MG63 (cell line): Measurements from ENCODE around the gene KCTD19. TPM values are rescaled to one million over a fixed set of nuclear protein-coding genes. Genes with fewer than 3 reads are reported as not detected.
A peak's percentile ranks its signal among the peaks of the same experiment; 100 is the strongest.

Experiments used
- DNase-seq: peaks from one replicate; pipeline ENCODE4 v3.0.0-alpha.2; 2020
- H3K27me3 ChIP-seq: fragments of 250-450 bp; sonication (Bioruptor Pico); 2 replicates; pipeline ENCODE4 v1.5.1; 2020; ENCODE audit warnings: mild to moderate bottlenecking, moderate library complexity
- H3K36me3 ChIP-seq: fragments of 250-450 bp; sonication (Bioruptor Pico); 2 replicates; pipeline ENCODE4 v1.5.1; 2020; ENCODE audit warnings: mild to moderate bottlenecking, moderate library complexity
- H3K4me3 ChIP-seq: fragments of 250-450 bp; sonication (Bioruptor Pico); 2 replicates; pipeline ENCODE4 v1.5.1; 2020; ENCODE audit warnings: mild to moderate bottlenecking, moderate library complexity
- H3K9me3 ChIP-seq: fragments of 250-450 bp; sonication (Bioruptor Pico); 2 replicates; pipeline ENCODE4 v1.5.1; 2020; ENCODE audit warnings: mild to moderate bottlenecking, moderate library complexity
- total RNA-seq: library from RNA; depleted of rRNA; stranded (reverse); fragments of >200 nt; shearing (Covaris generic); gene quantifications from 2 replicates; pipeline ENCODE4 v1.2.3, GENCODE V29; 2014; ENCODE audit warnings: low replicate concordance

The KCTD19 gene
- total RNA-seq, 1 experiment from 2014 or later = not detected

DNA sequence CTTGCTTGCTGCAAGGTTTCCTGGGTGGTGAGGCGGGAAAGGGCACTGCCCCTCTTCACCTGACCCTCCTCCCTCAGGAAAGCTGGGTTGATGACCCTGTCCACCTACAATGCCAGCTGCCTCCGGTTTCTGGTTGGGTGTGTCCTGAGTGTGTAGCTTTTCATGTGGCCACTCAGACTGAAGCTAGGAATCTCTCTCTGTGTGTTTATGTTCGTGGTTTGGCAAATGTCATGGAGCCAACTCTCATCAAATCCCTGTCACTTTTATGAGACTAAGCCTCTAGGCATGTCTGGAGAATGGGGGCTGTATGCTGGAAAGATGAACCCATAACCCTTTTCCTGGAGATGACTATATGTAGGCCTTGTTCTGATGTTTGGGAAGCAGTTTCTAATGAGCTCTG, 30.1 kb downstream of the KCTD19 start:
- H3K9me3 ChIP-seq = no peaks in the 10 kb centered on the region
- H3K27me3 ChIP-seq = no peaks in the 10 kb centered on the region
- no peak overlapping the region for H3K4me3 ChIP-seq
- DNase-seq = peak; percentile 22
- H3K36me3 ChIP-seq = no peaks in the 10 kb centered on the region

DNA sequence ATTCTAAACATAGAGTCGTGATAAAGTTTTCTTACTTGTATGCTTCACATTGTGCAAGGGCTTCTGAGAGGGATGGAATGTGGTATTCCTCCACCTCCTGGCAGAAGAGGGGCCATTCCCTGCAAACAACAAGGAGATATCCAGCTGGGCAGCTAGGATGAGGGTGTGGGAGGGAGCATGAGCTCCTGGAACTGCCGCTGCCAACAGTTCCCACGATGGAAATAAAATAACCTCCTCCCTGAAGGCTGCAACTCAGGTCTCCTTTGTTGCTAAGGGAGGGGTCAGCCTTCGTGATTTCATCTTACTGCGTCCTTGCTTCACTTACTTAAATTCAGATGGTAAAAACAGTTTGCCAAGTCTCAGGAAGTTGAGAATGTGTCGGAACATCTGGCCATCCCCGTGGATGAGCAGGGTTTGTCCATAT, 31.6 kb downstream of the KCTD19 start:
- Histone ChIP-seq H3K36me3 (no peaks in the 10 kb centered on the region), H3K4me3 (no peak overlapping the region), H3K9me3 (no peaks in the 10 kb centered on the region), H3K27me3 (no peaks in the 10 kb centered on the region)
- no peak for DNase-seq

DNA sequence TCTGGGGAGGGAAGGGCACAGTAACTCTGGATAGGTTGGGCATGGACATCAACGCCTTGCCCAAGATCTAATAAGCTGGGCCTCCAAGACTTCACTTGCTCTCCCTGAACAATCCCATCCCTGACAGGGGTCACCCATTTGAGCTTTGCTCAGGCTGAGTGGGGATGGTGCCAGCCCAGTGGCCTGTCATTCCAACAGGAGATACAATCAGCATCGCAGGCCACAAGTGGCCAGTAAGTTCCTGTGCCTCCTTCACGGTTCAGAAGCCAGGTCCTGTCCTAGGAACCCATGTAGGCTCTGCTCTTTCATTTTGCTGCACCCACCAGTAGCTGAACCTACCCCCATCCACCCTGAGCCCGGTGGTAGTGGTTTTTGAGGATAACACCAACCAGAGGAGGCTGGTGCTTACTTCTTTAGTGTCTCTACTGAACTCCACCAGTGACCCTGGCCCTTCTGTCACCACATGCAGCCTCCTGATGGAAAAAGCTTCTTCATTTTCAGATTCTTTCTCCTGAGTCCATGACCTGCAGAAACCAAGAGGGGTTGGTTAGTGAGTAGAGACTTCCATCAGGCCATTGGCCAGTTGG, 32.3 kb downstream of the KCTD19 start:
- no peak for DNase-seq
- H3K4me3 ChIP-seq = no peak overlapping the region
- no peaks in the 10 kb centered on the region for H3K36me3 ChIP-seq
- H3K9me3 ChIP-seq = no peaks in the 10 kb centered on the region
- H3K27me3 ChIP-seq = no peaks in the 10 kb centered on the region

DNA sequence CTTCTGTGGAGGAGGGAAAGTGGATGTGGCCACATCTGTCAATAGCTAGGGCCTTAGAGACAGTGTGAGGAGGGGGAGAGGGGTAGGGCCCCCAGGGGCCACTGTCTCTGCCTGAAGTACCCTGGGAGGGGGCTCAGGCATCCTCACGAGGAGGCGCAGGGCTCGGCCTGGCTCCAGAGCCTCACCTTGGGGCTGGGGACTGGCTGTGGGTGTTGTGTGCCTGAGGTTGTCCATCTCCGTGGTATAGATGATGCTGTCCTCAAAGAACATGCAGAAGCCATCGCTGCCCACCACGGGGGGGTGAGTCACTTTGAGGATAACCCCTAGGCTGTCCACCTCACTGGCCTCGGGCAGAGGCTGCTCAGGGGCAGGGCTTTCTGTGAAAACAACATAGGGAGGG, 35.1 kb downstream of the KCTD19 start:
- Histone ChIP-seq H3K4me3 (no peak overlapping the region), H3K36me3 (peaks cover 7% of the 10 kb centered on the region), H3K27me3 (no peaks in the 10 kb centered on the region), H3K9me3 (no peaks in the 10 kb centered on the region)
- no peak for DNase-seq

DNA sequence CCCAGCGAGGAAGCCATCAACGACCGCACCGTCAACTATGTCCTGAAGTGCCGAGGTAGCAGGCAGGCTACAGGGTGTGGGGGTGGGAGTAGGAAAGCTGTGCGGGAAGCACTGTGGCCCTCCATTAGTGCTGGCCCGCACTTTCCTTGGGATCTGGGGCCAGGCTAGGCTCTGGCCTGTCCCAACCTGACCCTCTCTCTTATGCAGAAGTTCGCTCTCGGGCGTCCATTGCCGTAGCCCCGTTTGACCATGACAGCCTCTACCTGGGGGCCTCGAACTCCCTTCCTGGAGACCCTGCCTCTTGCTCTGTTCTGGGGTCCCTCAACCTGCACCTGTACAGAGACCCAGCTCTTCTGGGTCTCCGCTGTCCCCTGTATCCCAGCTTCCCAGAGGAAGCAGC, 38.6 kb downstream of the KCTD19 start:
- H3K4me3 ChIP-seq = no peak overlapping the region
- H3K27me3 ChIP-seq = no peaks in the 10 kb centered on the region
- H3K9me3 ChIP-seq = no peaks in the 10 kb centered on the region
- H3K36me3 ChIP-seq = peaks cover 18% of the 10 kb centered on the region
- DNase-seq = no peak

DNA sequence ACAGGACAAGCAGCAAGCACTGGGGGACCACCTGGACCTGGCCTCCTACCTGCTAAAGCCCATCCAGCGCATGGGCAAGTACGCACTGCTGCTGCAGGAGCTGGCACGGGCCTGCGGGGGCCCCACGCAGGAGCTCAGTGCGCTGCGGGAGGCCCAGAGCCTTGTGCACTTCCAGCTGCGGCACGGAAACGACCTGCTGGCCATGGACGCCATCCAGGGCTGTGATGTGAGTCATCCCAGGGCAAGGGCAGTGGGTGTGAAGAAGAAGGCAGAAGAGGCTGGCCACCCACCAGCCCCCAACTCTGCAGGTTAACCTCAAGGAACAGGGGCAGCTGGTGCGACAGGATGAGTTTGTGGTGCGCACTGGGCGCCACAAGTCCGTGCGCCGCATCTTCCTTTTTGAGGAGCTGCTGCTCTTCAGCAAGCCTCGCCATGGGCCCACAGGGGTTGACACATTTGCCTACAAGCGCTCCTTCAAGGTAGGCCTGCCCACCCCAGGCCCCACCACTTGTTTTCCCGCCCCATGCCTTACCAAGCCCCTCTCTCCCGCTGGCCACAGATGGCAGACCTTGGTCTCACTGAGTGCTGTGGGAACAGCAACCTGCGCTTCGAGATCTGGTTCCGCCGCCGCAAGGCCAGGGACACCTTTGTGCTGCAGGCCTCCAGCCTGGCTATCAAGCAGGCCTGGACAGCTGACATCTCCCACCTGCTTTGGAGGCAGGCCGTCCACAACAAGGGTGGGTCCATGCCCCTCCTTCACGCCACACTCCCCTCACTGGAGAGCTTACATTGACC, 39.9 kb downstream of the KCTD19 start:
- DNase-seq = peak; percentile 48
- Histone ChIP-seq H3K9me3 (no peaks in the 10 kb centered on the region), H3K36me3 (peaks cover 30% of the 10 kb centered on the region), H3K4me3 (no peak overlapping the region), H3K27me3 (no peaks in the 10 kb centered on the region)

DNA sequence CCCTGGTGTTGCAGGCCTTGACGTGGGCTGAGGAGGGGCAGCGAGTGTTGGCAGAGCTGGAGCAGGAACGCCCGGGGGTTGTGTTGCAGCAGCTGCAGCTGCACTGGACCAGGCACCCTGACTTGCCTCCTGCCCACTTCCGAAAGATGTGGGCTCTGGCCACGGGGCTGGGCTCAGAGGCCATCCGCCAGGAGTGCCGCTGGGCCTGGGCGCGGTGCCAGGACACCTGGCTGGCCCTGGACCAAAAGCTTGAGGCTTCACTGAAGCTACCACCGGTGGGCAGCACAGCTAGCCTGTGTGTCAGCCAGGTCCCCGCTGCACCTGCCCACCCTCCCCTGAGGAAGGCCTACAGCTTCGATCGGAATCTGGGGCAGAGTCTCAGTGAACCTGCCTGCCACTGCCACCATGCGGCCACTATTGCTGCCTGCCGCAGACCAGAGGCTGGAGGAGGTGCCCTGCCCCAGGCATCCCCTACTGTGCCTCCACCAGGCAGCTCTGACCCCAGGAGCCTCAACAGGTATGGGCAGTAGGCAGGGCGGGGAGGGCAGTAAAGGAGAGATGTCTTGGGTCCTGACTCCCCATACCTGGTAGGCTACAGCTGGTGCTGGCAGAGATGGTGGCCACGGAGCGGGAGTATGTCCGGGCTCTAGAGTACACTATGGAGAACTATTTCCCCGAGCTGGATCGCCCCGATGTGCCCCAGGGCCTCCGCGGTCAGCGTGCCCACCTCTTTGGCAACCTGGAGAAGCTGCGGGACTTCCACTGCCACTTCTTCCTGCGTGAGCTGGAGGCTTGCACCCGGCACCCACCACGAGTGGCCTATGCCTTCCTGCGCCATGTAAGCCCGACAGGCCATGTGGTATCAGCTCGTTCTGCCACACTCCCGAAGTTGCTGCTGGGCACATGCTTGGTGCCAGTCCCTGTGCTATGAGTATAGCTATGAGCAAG, 41.6 kb downstream of the KCTD19 start:
- H3K9me3 ChIP-seq = no peaks in the 10 kb centered on the region
- H3K36me3 ChIP-seq = peaks cover 45% of the 10 kb centered on the region
- H3K4me3 ChIP-seq = no peak overlapping the region
- H3K27me3 ChIP-seq = no peaks in the 10 kb centered on the region
- DNase-seq = no peak

DNA sequence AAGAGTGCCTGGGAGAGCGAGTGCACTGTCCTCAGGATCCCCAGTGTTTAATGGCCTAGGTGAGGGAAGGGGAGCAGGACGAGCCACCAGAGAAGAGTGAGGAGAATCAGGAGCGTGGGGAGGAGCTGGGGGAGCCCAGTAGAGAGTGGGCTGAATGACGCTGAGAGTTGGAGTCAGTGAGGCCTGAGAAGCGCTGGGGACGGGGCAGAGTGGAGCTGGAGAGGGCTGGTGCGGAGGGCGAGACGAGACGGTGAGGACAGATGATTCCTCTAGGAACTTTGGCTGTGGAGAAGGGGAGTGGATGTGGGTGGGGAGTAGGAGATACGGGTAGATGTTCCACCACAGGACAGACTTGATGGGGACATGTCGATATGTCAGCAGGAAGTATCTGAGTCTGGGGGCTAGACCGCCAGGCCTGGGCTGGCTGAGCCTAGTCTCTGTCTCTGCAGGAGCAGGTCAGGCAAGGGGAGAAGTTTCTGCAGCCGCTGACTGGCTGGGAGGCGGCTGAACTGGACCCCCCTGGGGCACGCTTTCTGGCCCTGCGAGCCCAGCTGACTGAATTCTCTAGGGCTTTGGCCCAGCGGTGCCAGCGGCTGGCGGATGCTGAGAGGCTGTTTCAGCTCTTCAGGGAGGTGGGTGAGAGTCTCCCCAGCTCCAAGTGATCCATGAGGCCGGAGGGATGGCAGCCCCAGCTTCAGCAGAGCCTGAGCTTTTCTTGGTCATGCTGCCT, 42.5 kb downstream of the KCTD19 start:
- H3K4me3 ChIP-seq = no peak overlapping the region
- H3K9me3 ChIP-seq = no peaks in the 10 kb centered on the region
- DNase-seq = no peak
- no peaks in the 10 kb centered on the region for H3K27me3 ChIP-seq
- peaks cover 48% of the 10 kb centered on the region for H3K36me3 ChIP-seq

DNA sequence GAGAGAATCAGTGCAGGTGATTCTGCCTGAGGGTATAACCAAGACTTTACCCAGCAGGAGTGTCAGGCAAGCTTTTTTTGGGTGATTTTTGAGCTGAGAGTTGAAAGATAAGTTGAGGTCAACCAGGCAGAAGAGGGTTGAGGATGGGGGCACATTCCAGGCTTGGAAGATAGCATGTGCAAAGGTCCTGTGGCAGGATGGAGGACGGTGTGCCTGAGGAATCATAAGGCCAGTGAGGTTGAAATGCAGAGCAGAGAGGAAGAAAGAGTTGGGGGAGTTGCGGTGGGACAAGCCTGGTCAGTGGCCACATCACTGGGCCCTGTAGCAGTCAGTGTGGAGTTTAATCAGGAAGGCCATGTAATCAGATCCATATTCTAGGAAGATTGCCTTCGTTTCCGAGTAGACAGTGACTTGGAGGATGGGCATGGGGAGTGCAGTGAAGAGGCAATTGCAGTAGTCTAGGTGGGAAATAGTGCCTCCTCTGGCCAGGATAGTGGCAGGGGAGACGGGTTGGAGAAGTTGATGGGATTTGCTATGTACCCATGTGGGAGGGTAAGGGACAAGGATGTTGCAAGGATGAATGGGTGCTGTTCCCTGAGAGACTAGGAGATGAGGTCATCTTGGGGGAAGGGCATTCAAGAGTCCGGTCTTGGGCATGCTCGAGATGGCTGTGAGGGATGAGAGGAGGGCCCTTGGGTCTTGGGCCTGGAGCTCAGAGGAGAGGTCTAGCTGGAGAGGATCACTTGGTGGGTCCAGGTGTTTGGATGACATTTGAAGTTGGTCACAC, 43.3 kb downstream of the KCTD19 start:
- no peak for DNase-seq
- H3K9me3 ChIP-seq = no peaks in the 10 kb centered on the region
- no peaks in the 10 kb centered on the region for H3K27me3 ChIP-seq
- peaks cover 48% of the 10 kb centered on the region for H3K36me3 ChIP-seq
- H3K4me3 ChIP-seq = no peak overlapping the region

DNA sequence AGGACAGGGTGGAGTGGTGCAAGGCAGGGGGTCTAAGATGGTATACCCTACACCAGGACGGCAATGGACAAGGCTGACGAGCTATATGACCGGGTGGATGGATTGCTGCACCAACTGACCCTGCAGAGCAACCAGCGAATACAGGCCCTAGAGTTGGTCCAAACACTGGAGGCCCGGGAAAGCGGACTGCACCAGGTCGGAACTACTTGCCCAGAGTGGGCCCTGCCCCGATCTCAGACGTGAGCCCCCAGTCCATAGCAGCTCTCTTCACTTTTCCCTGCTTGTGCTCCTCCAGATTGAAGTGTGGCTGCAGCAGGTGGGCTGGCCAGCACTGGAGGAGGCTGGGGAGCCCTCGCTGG, 44.1 kb downstream of the KCTD19 start:
- Histone ChIP-seq H3K9me3 (no peaks in the 10 kb centered on the region), H3K27me3 (no peaks in the 10 kb centered on the region), H3K4me3 (no peak overlapping the region), H3K36me3 (peaks cover 45% of the 10 kb centered on the region)
- DNase-seq = no peak

DNA sequence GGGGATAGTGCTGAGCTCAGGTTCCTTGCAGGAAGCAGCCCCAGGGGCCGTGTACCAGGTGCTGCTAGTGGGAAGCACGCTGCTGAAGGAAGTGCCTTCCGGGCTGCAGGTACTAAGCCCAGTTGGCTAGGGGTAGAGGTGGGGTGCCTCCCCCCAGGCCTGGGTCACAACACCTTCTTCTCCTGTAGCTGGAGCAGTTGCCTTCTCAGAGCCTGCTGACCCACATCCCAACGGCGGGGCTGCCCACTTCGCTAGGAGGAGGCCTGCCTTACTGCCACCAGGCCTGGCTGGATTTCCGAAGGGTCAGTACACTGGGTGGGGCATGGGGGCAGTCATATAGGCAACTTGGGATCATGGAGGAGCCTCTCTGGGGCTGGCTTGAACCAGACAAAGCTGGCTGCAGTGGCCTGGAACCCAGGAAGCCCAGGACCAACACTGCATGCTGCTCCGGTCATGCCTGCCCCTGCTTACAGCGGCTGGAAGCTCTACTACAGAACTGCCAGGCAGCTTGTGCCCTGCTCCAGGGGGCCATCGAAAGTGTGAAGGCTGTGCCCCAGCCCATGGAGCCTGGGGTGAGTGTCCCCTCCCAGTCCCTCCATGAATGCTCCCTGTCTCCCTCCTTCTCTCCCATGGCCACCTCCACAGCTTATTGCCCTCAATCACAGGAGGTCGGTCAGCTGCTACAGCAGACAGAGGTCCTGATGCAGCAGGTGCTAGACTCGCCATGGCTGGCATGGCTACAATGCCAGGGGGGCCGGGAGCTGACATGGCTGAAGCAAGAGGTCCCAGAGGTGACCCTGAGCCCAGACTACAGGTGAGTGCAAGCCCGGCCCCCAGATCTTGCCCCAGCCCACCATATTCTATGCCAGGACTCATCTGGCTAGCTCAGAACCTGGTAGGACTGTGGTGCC, 44.8 kb downstream of the KCTD19 start:
- Histone ChIP-seq H3K9me3 (no peaks in the 10 kb centered on the region), H3K27me3 (no peaks in the 10 kb centered on the region), H3K4me3 (no peak overlapping the region), H3K36me3 (peaks cover 45% of the 10 kb centered on the region)
- no peak for DNase-seq

DNA sequence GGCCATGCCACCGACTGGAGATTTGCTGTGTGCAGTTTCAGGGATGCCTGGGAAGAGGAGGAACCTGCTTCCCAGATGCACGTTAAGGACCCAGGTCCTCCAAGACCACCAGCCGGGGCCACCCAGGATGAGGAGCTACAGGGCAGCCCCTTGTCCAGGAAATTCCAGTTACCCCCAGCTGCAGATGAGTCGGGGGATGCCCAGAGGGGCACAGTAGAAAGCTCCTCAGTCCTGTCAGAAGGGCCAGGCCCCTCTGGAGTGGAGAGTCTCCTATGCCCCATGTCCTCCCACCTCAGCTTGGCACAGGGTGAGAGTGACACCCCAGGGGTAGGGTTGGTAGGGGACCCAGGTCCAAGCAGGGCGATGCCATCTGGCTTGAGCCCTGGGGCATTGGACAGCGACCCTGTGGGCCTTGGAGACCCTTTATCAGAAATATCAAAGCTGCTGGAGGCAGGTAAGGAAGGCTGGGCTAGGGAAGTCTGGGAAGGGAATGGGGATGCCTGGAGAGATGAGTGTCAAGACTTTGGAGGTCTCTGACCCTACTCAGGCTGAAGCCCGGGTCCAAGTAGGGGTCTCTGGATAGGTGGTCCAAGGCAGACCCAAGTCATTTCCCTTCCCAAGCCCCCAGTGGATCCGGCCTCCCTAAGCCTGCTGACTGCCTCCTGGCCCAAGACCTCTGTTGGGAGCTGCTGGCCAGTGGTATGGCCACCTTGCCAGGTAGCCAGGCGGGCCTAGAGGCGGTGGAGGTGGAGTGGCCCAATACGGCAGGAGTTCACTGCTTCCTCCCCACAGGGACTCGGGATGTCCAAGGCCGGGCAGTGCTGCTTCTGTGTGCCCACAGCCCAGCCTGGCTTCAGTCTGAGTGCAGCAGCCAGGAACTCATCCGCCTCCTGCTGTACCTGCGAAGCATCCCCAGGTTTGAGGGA, 46.2 kb downstream of the KCTD19 start:
- H3K27me3 ChIP-seq = no peaks in the 10 kb centered on the region
- no peaks in the 10 kb centered on the region for H3K9me3 ChIP-seq
- H3K36me3 ChIP-seq = peaks cover 57% of the 10 kb centered on the region
- no peak for DNase-seq
- H3K4me3 ChIP-seq = peak overlapping the region; percentile 62

DNA sequence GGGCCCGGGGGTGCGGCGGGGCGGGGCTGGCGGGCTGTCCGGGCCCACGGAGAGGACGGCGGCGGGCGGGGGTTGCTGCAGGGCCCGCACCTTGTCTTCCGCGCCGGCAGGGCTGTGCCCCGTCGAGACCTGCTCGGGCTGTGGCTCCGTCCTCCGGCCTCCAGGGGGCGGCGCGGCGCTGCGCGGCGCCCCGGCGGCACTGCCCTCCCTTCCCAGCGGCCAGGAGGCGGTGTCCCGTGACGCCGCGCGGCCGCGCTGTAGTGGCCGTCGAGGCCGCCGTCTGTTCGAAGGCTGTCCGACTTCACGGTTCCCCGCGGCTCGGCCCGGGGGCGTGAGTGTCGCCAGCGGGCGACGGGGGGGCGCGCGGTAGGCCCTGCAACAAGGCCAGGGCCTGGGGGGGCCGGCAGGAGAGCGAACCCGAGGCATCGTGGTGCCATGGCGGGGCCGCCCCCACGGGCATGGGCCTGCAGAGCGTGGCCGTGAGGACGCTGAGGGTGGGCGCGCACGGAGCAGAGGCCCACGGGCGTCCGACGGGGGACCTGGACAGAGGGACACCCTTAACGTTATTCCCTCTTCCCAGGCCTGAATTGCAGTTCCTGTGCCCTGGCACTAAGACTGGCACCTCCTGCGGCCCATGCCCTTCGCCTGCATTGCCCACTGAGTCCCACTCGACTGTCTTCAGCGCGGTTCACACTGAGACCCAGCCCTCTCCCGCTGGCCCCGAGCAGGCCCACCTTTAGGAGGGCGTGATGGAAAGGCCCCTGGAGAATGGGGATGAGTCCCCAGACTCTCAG, 47.0 kb downstream of the KCTD19 start, which contains the start of gene PLEKHG4:
TSS of gene PLEKHG4 (plus strand) at position 237 of the 794 bp plus-strand sequence. CDS start at position 750, 513 bp downstream.
- H3K4me3 ChIP-seq = peak within 1 kb of the TSS; percentile 64
- DNase-seq = peak; percentile 82

More for the DNA sequence above, 47.0 kb downstream of the KCTD19 start, which contains the start of gene PLEKHG4:
- no peaks in the 10 kb centered on the region for H3K27me3 ChIP-seq
- peaks cover 54% of the 10 kb centered on the region for H3K36me3 ChIP-seq
- no peaks in the 10 kb centered on the region for H3K9me3 ChIP-seq
